HG03064 (cell line): ENCODE measurements around the gene SIRT6.
"Not testable (repeated sequence)": the region's sequence is repeated elsewhere in the genome, so short reads cannot be mapped to it uniquely, and the experiment has no call there.

Experiments used
- ATAC-seq: cut with Tn5 transposase; IDR thresholded peaks from one replicate; pipeline ENCODE4 v1.9.1; 2021; ENCODE audit warnings: low read depth; ENCODE audit not compliant: unreplicated experiment

The SIRT6 gene

GRCh38 chr19:4138445-4138844 is 43.9 kb downstream of the SIRT6 start:
- no peak for ATAC-seq

DNA sequence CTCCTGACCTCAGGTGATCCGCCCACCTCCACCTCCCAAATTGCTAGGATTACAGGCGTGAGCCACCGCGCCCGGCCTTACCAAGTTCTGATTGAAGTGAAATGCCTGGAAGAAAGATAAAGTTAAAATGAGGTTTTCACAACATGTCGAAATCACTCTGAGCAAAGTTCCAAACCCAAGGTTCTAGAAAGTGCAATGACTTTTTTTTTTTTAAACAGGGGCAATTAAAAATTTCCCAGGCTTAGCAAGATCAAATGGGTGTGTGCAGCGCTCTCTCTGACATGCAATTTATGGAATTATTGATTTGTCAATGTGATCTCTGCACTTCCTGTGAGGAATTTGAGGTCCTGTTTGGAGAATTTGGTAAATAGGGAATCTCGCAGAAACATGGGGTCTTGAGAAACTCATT is 45.7 kb downstream of the SIRT6 start:
- ATAC-seq, result no peak

GRCh38 chr19:4135386-4135785 is 47.0 kb downstream of the SIRT6 start:
- not testable (repeated sequence) for ATAC-seq

DNA sequence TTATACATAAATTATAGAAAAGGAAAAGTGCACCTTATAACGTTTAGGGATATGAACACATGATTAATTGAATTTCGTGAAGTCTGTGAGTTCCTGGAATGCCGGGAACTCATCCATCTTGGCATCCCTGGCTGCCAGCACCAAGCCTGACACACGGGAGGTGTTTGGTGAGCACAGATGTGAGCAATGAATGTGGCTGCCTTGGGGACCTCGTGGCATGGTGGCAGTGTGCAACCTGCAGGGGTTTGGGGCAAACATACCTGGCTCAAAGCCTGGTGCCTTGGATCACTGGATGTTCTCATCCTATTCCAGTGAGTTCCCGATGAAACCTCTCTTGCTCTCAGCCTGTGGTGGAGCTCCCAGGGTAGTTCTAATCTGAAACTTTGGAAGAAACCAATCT is 48.0 kb downstream of the SIRT6 start:
- ATAC-seq, result no peak

DNA sequence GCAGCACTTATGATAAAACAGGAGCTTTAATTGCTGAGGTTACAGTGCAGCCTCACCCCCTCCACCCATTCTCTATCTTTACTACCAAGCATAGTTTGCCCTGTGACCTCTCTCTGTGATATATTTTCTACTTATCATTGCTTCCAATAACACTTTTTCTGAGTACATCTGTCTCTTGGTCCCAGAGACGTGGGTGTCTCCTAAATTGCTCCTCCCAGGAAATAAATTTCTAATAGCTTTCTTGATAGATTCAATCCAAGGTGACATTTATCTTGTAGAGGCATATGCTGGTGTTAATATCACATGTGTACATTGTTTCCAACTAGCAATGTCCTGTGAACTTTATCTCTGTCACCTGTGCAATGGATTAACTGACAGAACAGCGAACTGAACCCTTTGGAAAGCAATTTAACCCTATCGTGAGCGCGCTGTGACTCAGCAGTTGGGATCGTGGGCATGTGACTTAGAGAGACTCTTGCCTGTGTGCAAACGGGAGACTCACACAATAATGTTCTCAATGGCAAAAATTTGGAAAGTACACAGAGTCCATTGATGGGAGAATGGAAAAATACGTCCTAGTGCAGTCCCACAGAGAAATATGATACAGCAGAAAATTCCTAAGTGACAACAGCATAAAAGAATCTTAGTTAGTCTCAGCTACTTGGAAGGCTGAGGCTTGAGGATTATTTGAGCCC is 51.5 kb downstream of the SIRT6 start:
- ATAC-seq, result no peak

GRCh38 chr19:4129050-4129449 is 53.3 kb downstream of the SIRT6 start:
- not testable (repeated sequence) for ATAC-seq

DNA sequence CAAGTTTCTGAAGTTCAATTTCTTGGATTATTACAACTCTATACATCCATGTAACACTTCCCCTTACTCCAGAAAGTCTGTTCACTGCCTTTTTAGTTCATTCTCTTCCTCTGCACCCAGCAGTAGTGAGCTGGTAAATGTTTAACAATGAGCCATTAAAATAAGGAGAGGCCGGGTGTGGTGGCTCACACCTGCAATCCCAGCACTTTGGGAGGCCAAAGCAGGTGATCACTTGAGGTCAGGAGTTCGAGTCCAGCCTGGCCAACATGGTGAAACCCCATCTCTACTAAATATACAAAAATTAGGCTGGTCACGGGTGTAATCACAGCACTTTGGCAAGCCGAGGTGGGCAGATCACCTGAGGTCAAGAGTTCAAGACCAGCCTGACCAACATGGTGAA is 55.0 kb downstream of the SIRT6 start:
- not testable (repeated sequence) for ATAC-seq

- no peak for ATAC-seq
Measured at GRCh38 chr19:4124638-4125037, 57.7 kb downstream of the SIRT6 start.
